DND-41 (cell line): ENCODE measurements around the gene PGF.

Source experiments
- CTCF ChIP-seq: IDR thresholded peaks from 2 replicates; pipeline ENCODE4 v1.5.1; 2012; ENCODE audit warnings: borderline replicate concordance, low read length, moderate library complexity, mild to moderate bottlenecking; ENCODE audit not compliant: poor library complexity, severe bottlenecking; ENCODE audit errors: extremely low read depth
- EZH2 ChIP-seq: IDR thresholded peaks from 3 replicates; pipeline ENCODE4 v1.6.1; 2012; ENCODE audit warnings: borderline replicate concordance, low read depth, mild to moderate bottlenecking, moderate library complexity, low read length, inconsistent platforms; ENCODE audit not compliant: severe bottlenecking

- no peak for TF ChIP-seq CTCF
- no peak for TF ChIP-seq EZH2
Observed at GRCh38 chr14:74907744-74908143, 47.7 kb downstream of the PGF start.
